Brain microvascular endothelial cell (primary cell): Measurements from ENCODE around the gene PTPRN2.

Source experiments
- DNase-seq: peaks from one replicate; pipeline ENCODE4 v3.0.0-alpha.2; 2020
- H3K27ac ChIP-seq: fragments of 250-450 bp; sonication (Bioruptor Pico); 2 replicates; pipeline ENCODE4 v1.5.1; 2020; ENCODE audit warnings: mild to moderate bottlenecking, moderate library complexity
- H3K27me3 ChIP-seq: fragments of 250-450 bp; sonication (Bioruptor Pico); replicated peaks from 2 replicates; pipeline ENCODE4 v1.5.1; 2020; ENCODE audit warnings: mild to moderate bottlenecking
- H3K36me3 ChIP-seq: fragments of 250-450 bp; sonication (Bioruptor Pico); replicated peaks from 2 replicates; pipeline ENCODE4 v1.5.1; 2020; ENCODE audit warnings: mild to moderate bottlenecking
- H3K4me3 ChIP-seq: 2 replicates; pipeline ENCODE4 v1.5.1; 2011; ENCODE audit warnings: low read depth, mild to moderate bottlenecking, control low read depth, low read length, moderate library complexity
- CTCF ChIP-seq: IDR thresholded peaks from 2 replicates; pipeline ENCODE4 v1.5.1; 2011; ENCODE audit warnings: low read depth, mild to moderate bottlenecking, moderate library complexity, low read length, control low read depth, inconsistent platforms; ENCODE audit errors: missing control alignments
- in situ Hi-C: cut with HindIII; loops from 2 replicates; pipeline ENCODE4 v1.10.0; 2017; ENCODE audit warnings: low sequenced_read_pairs, low pct_ligation_motif_present

Gene PTPRN2

GRCh38 chr7:157900556-157900955 is 687.1 kb downstream of the PTPRN2 start:
- in situ Hi-C loops: no loop called here
- no peak overlapping the region for H3K4me3 ChIP-seq
- no peak for TF ChIP-seq CTCF
- DNase-seq: no peak
- no peaks in the 10 kb centered on the region for H3K36me3 ChIP-seq
- no peaks in the 10 kb centered on the region for H3K27me3 ChIP-seq
- no peak overlapping the region for H3K27ac ChIP-seq

GRCh38 chr7:157900011-157900410 is 687.6 kb downstream of the PTPRN2 start:
- Histone ChIP-seq H3K4me3 (no peak overlapping the region), H3K27ac (no peak overlapping the region), H3K27me3 (no peaks in the 10 kb centered on the region), H3K36me3 (no peaks in the 10 kb centered on the region)
- in situ Hi-C loops: no loop called here
- no peak for TF ChIP-seq CTCF
- DNase-seq: no peak

GRCh38 chr7:157898802-157899505 is 688.7 kb downstream of the PTPRN2 start:
- in situ Hi-C loops: no loop called here
- no peak for DNase-seq
- Histone ChIP-seq H3K36me3 (no peaks in the 10 kb centered on the region), H3K27ac (no peak overlapping the region), H3K4me3 (no peak overlapping the region), H3K27me3 (no peaks in the 10 kb centered on the region)
- no peak for TF ChIP-seq CTCF

- no peak overlapping the region for H3K4me3 ChIP-seq
- no peak for TF ChIP-seq CTCF
- H3K27ac ChIP-seq: no peak overlapping the region
- DNase-seq: no peak
- in situ Hi-C loops: no loop called here
- no peaks in the 10 kb centered on the region for H3K36me3 ChIP-seq
- no peaks in the 10 kb centered on the region for H3K27me3 ChIP-seq
These were observed 689.4 kb downstream of the PTPRN2 start for GRCh38 chr7:157898261-157898660.

GRCh38 chr7:157897681-157898080 is 689.9 kb downstream of the PTPRN2 start:
- in situ Hi-C loops: no loop called here
- H3K27ac ChIP-seq: no peak overlapping the region

More at GRCh38 chr7:157897681-157898080, 689.9 kb downstream of the PTPRN2 start:
- TF ChIP-seq CTCF: no peak
- Histone ChIP-seq H3K4me3 (no peak overlapping the region), H3K36me3 (no peaks in the 10 kb centered on the region), H3K27me3 (no peaks in the 10 kb centered on the region)
- DNase-seq: no peak
